SH-SY5Y (cell line): Measurements from ENCODE around the gene TUBA3C.

ENCODE experiments used
- GATA2 ChIP-seq: IDR thresholded peaks from 2 replicates; pipeline ENCODE4 v1.6.1; 2011; ENCODE audit warnings: mild to moderate bottlenecking, low read depth, low read length
- GATA3 ChIP-seq: IDR thresholded peaks from 2 replicates; pipeline ENCODE4 v1.6.1; 2011; ENCODE audit warnings: low read depth, mild to moderate bottlenecking, low read length, moderate library complexity

DNA sequence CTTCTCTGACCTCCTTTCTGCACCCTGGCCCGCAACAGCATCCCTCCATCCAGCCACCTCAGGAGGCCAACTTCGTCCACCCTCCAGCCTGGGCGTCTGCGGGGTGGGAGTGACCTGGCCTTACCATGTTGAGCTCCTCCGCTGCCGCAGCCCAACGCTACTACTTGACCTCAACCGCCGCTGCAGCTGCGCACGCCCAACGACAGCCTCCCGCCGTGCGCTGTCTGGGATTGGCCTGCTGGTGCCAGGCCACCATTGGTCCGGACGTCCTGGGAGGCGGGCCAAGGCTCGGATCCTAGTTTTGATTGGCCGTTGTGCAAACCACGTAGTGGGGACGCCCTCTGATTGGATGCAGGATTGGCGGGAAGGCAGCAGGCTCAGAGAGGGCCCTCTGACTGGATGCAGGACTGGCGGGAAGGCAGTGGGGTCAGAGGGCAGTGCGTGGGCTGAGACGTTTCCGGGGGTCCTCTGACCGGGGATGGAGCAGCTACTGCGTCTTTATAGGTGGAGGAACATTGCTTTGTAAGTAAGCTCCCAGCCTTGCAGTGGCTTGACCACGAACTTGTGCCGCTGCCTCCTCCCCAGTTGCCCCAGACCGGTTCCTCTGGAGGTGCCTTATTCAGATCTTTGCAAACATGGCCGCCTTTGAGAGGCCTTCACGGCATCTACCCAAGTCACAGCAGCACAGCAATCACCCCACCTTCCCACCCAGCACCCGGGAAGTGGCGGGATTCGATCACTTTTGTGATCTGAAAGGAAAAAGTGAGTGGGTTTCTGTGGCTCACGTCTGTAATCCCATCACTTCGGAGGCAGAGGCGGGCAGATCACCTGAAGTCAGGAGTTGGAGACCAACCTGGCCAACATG, at the start of gene TUBA3C:
- TF ChIP-seq GATA2 = no peak
- no peak for TF ChIP-seq GATA3
